ENCODE results near the gene GSC2. TPM values are rescaled to one million over a fixed set of nuclear protein-coding genes. Genes with fewer than 3 reads are reported as not detected.

The GSC2 gene
- total and polyA plus RNA-seq, 4 donors: not detected

GRCh38 chr22:19098157-19098556 is 51.9 kb downstream of the GSC2 start:
- no peak for DNase-seq (ENCODE audit: low spot score)
- Histone ChIP-seq H3K4me3 (ENCODE audit: low read depth in 1 of 3, low read length in 3 of 3) (no peak overlapping the region), H3K27me3 (ENCODE audit: control insufficient read depth in 4 of 4, insufficient read depth in 4 of 4, low read length in 3 of 4) (no peaks in the 10 kb centered on the region), H3K9me3 (ENCODE audit: control insufficient read depth in 4 of 4, low read length in 3 of 4) (no peaks in the 10 kb centered on the region), H3K27ac (ENCODE audit: low read depth in 1 of 2, low read length in 2 of 2) (peak overlapping the region in 1 of 2 donors; percentile 3), H3K4me1 (ENCODE audit: control insufficient read depth in 4 of 4, insufficient read depth in 4 of 4, low read length in 3 of 4) (peaks cover 0 to 4% (median 2%) of the 10 kb centered on the region in 4 donors), H3K9ac (ENCODE audit: low read depth in 1 of 2, low read length in 2 of 2) (no peak overlapping the region), H3K36me3 (ENCODE audit: control insufficient read depth in 4 of 4, insufficient read depth in 3 of 4, low read depth in 1 of 4, low read length in 3 of 4) (no peaks in the 10 kb centered on the region)
- WGBS: 89% methylated on average over 4 of the region's 4 CpGs
- TF ChIP-seq FOXA1 (IDR thresholded peaks at IDR 0.05): no peak

- TF ChIP-seq YY1 (IDR thresholded peaks at IDR 0.05) (no peak), CTCF (IDR thresholded peaks at IDR 0.05; ENCODE audit: low read depth, low read length, missing input control) (no peak), GABPA (IDR thresholded peaks at IDR 0.05 in 1 of 2, conservative IDR thresholded peaks at IDR 0.05 in 1 of 2) (no peak), ZBTB33 (IDR thresholded peaks at IDR 0.05) (no peak)
- WGBS: 79% methylated on average over 3 of the region's 3 CpGs
- Histone ChIP-seq H3K4me3 (ENCODE audit: low read depth in 1 of 3, low read length in 3 of 3) (no peak overlapping the region), H3K27ac (ENCODE audit: low read depth in 1 of 2, low read length in 2 of 2) (peak overlapping the region in 1 of 2 donors; percentile 12), H3K9ac (ENCODE audit: low read depth in 1 of 2, low read length in 2 of 2) (no peak overlapping the region), H3K9me3 (ENCODE audit: control insufficient read depth in 4 of 4, low read length in 3 of 4) (no peaks in the 10 kb centered on the region), H3K27me3 (ENCODE audit: control insufficient read depth in 4 of 4, insufficient read depth in 4 of 4, low read length in 3 of 4) (no peaks in the 10 kb centered on the region), H3K4me1 (ENCODE audit: control insufficient read depth in 4 of 4, insufficient read depth in 4 of 4, low read length in 3 of 4) (peaks cover 0 to 4% (median 2%) of the 10 kb centered on the region in 4 donors), H3K36me3 (ENCODE audit: control insufficient read depth in 4 of 4, insufficient read depth in 3 of 4, low read depth in 1 of 4, low read length in 3 of 4) (no peaks in the 10 kb centered on the region)
- DNase-seq (ENCODE audit: low spot score): no peak
Measured at GRCh38 chr22:19097518-19097917, 52.6 kb downstream of the GSC2 start.

Other genes with a start within 250 kb of the GSC2 start
- gene DGCR6, start 244.0 kb downstream of the GSC2 start, total RNA-seq: 1 to 10 TPM in 1 of 2 donors, under 1 TPM in 1; 0.92 to 1.0 TPM
- 1 to 10 TPM; 1.3 to 1.5 TPM for gene DGCR6, start 244.0 kb downstream of the GSC2 start, polyA plus RNA-seq
- 1 to 10 TPM in 1 of 2 donors, not detected in 1; 4.1 TPM for gene PRODH, start 214.0 kb downstream of the GSC2 start, total RNA-seq
- gene PRODH, start 214.0 kb downstream of the GSC2 start, polyA plus RNA-seq: 1 to 10 TPM; 1.2 to 1.6 TPM
- 10 to 100 TPM; 21.3 to 30.0 TPM for gene DGCR2, start 27.9 kb downstream of the GSC2 start, total RNA-seq
- gene DGCR2, start 27.9 kb downstream of the GSC2 start, polyA plus RNA-seq: 10 to 100 TPM; 11.2 to 20.9 TPM
- under 1 TPM in 1 of 2 donors, not detected in 1; 0.08 TPM for gene TSSK2, start 19.0 kb downstream of the GSC2 start, total RNA-seq
- not detected for gene TSSK2, start 19.0 kb downstream of the GSC2 start, polyA plus RNA-seq
- 1 to 10 TPM; 2.2 to 5.6 TPM for gene ESS2, start 5.6 kb downstream of the GSC2 start, total RNA-seq
- 1 to 10 TPM; 2.8 to 5.7 TPM for gene ESS2, start 5.6 kb downstream of the GSC2 start, polyA plus RNA-seq
- 10 to 100 TPM; 59.5 to 76.1 TPM for gene SLC25A1, start 28.4 kb upstream of the GSC2 start, total RNA-seq
- 10 to 100 TPM; 71.6 to 78.3 TPM for gene SLC25A1, start 28.4 kb upstream of the GSC2 start, polyA plus RNA-seq
- 1 to 10 TPM; 2.7 to 4.8 TPM for gene CLTCL1, start 141.4 kb upstream of the GSC2 start, total RNA-seq
- gene CLTCL1, start 141.4 kb upstream of the GSC2 start, polyA plus RNA-seq: 1 to 10 TPM; 2.0 to 2.4 TPM

Data from liver (tissue), 9 donors.